IPS-NIHi7 (cell line): ENCODE results near the gene SORBS1.

Experiments used
- DNase-seq: peaks from one replicate; pipeline ENCODE4 v3.0.0; 2012; ENCODE audit warnings: mixed read lengths; ENCODE audit errors: extremely low spot score

The SORBS1 gene

GRCh38 chr10:95540514-95541052, 20.6 kb downstream of the SORBS1 start:
- no peak for DNase-seq

- DNase-seq: no peak
Measured at GRCh38 chr10:95539560-95540284, 21.4 kb downstream of the SORBS1 start.

- DNase-seq: no peak
Measured at GRCh38 chr10:95538412-95538811, 22.8 kb downstream of the SORBS1 start.

DNA sequence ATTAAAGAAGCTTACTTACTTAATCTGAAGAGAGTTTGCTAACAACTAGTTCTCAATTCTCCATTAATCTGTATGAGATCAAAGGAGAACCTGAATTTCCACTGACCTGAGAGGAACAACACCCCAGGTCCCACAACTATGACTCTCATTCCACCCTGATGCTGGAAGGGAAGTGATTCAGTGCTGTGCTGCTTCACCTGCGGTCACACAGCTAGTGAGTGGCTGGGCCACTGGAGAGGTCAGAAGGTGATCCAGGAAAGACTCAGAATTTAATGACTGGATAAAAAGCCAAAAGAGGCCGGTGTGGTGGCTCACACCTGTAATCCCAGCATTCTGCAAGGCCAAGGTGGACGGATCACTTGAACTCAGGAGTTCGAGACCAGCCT, 23.6 kb downstream of the SORBS1 start:
- no peak for DNase-seq

DNA sequence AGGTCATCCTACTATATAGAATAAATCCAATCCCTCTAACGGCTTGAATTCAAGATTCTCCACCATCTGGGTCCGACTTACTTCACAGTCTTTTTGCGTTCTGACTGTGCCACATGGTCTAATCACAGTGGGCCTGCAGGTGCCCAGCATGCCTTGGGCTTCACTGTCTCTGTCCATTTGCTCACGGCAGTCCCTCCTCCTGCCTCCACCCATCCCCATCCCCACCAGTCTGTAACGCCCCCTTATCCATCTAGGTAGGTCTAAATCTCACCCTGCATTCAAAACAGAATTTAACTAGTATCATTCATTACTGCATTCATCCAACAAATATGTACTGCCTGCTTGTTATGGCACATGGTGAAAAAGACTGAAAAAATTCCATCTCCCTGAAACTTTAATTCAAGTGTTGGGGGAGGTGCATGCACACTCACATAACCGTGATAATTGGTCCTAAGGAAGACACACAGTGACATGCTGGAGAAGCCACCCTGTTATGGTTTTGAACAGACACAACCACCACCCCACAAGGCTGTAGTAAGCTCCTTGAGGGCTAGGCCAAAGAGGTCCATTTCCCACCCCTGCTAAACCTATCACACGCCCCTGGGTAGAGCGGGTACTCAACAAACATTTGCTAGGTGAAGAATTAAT, 24.2 kb downstream of the SORBS1 start:
- DNase-seq: no peak

- no peak for DNase-seq
Measured at GRCh38 chr10:95536017-95536416, 25.2 kb downstream of the SORBS1 start.

DNA sequence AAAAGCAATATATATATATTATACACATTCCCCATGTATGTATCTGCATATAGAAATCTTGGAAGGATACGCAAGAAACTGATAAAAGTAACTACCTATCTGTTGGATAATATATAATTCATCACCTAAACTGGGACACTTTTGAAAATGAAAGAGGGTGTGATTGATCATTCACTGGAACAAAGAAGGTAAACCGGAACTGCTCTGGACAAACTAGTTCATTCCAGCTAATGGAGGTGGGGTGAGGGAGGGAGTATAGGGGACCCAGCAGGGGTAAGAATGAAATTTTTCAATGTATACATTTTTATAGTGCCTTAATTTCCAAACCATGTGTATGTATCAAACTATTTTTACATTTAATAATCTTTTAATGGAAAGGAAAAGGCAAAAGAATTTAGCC, 25.6 kb downstream of the SORBS1 start:
- no peak for DNase-seq

GRCh38 chr10:95533590-95533989, 27.6 kb downstream of the SORBS1 start:
- no peak for DNase-seq

DNA sequence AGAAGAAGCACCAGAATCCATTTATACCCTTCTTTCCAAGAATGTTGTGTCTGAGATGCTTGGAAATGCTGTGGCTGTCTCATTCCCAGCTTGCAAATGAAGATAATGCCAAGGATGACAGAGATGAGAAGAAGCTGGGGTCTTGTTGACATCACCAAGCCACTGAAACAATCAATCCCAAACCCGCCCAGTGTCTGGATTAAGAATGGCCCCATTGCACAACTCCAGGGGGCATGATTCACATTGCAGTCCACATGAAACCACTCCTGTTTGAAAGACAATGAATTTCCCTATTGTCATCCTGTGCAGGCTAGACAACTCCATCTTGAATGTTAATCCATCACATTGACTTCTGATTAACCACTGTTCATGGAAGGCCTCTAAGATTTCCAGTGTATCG, 28.6 kb downstream of the SORBS1 start:
- no peak for DNase-seq

GRCh38 chr10:95531994-95532399, 29.2 kb downstream of the SORBS1 start:
- DNase-seq: no peak

- no peak for DNase-seq
Measured at GRCh38 chr10:95531058-95531809, 29.9 kb downstream of the SORBS1 start.

- DNase-seq: no peak
Measured at GRCh38 chr10:95530561-95530960, 30.6 kb downstream of the SORBS1 start.

DNA sequence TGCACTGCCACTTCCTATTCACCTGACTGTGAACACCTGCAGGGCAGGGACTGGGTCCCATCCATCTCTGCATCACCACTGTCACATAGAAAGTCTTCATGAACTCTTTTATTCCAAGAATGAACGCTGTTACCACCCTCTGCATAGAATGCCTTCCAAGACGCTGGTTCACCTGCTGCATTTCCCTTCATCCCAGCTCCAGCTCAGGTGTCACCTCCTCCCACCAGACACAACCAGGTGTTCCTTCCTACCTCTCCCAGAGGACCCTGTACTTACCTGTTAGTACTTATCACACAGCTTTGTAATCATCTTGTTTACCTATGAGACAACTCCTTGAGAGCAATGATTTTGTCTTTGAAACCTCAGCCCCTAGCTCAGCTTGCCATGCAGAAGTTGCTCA, 31.1 kb downstream of the SORBS1 start:
- DNase-seq: no peak

- DNase-seq: no peak
Measured at GRCh38 chr10:95526044-95526443, 35.1 kb downstream of the SORBS1 start.

DNA sequence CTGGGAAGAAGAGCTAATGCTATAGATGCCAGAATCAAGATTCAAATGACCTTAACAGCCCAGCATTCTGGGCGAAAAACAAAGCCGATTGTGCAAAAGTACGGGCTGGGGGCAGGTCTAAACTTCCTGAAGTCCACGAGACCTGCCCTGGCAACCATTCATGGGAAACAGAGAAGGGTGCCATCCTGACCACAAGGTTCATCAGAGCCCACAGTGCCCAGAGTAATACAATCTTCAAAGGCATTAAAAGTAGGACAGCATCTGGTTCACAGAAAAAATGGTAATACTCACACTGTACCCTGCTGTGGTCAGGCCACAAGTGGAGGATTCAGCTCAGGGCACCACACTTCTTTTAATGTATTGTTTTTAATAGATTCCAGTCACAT, 36.1 kb downstream of the SORBS1 start:
- no peak for DNase-seq

DNA sequence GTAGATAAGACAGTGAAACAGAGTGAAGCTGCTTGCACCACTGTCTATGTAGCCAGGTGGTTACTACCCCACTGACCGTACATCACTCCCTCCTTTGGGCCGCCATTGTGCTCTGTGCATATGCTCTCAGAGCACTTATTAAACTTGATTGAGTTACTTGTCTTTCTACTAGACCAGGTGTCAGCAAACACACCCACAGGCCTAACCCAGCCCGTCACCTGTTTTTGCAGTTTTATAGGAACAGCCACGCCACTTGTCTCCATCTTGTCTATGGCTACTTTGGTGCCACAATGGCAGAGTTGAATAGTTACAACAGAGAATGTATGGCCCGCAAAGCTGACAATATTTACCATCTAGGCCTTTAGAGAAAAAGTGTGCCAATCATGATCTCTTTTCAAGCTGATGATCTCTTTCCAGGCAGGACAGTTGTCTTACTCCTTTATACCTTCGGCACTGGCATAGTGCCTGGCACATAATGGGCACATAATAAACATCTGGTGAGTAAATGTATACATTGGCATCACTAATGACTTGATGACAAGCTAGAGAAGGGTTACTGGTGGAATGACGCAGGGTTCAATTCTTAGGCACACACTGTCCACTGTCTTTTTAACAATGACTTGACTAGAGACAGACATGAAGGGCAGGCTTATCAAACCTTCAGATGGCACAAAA, 36.7 kb downstream of the SORBS1 start:
- no peak for DNase-seq

DNA sequence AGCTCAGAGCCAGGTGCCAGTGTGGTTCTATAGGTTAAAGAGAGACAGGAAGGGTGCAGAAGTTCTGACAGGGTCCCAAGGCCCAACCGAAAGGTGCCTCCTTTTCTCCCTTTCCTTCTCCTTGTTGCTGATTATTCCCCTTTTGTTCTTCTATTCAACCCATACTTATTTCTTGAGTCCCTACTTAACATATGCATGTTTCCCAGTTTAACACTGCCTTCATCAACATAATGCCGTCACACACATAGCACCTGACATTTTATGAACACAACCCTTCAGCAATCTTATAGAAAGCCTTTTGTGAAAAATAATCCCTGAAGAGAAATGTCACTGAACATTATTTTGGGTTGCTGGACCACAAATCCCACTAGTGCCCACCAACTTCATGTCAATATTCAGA, 39.1 kb downstream of the SORBS1 start:
- no peak for DNase-seq

- DNase-seq: no peak
Measured at GRCh38 chr10:95520617-95521016, 40.6 kb downstream of the SORBS1 start.

- DNase-seq: no peak
Measured at GRCh38 chr10:95518455-95519452, 42.4 kb downstream of the SORBS1 start.

DNA sequence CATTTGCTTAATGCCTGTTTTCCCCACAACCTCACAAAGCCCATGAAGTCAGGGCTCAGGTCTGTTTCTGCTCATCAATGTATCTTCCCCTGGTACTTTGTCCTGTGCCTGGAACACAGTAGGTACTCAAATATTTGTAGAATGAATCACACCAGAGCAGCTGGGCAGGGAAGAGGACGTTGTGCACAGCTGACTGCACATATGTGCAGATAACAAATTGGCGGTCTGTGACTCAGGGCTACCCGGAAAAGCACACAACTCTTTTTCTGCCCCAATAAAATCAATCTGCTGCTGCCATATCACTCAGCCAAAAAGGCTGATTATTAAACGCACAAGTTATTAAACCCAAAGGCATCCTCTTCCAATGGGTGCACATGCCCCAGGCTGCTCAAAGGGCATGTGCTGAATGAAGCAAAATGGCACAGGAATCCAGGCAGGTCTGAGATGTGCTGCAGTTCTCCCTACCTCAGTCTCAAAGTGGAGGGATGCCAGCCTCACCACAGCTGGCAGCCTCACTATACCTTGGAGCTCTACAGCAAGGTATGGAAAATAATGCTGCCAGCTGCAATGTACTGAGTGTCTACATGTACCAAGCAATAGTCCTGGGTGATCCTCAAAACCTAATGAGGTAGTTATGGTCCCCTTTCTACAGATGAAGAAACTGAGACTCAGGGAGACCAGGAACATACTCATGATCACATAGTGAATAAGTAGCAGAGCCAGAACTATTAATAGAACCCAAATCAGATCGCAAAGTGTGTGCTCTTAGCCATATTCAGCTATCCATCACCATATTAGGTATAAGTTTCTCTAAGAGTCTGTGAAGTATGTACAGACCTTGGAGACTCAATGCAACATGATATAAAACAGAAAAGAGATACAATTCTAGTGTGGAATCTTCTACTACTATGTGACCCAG, 43.4 kb downstream of the SORBS1 start:
- no peak for DNase-seq
